Measurements from ENCODE around the gene MLANA. TPM values are rescaled to one million over a fixed set of nuclear protein-coding genes. Genes with fewer than 3 reads are reported as not detected.

MLANA gene
- total RNA-seq, 1 experiment from 2014 or later, result not detected

DNA sequence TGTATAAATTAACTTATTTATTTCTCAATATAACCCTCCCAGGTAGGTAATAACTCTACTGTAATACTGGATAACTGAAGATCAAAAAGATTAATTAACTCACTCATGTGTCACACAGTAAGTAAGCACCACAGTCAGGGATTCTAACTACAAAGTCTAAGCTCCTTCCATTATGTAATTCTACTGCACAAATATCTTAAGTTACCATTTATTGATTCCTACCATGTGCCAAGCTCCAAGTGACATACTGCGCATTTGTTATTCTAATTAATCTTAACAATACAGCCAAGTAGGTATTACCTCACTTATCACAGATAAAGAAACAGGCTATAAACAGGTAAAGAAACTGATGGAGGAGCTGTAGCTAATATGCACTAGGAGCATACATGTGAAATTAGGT, 66.5 kb downstream of the MLANA start:
- no peak for DNase-seq (ENCODE audit: low read depth)

- DNase-seq (ENCODE audit: low read depth), result no peak
Measured at GRCh38 chr9:5958273-5958672, 67.6 kb downstream of the MLANA start.

Other genes starting within 250 kb of the MLANA start
- 5.9 and 14.2 TPM in 2 replicates for gene ERMP1, start 57.8 kb upstream of the MLANA start, total RNA-seq (2014; rRNA removed; shearing (Covaris generic))
- gene RANBP6, start 124.7 kb downstream of the MLANA start, total RNA-seq (2014; rRNA removed; shearing (Covaris generic)), result 33.1 and 39.2 TPM in 2 replicates

Data from M059J (cell line).